HL-60/S4 (cell line): ENCODE measurements around the gene ZBTB7B.

Experiments used
- in situ Hi-C: fragments of 300-500 bp; cut with MboI; formaldehyde crosslinking; loops from 2 replicates; pipeline ENCODE4 v1.14.3; 2022; ENCODE audit warnings: low sequenced_read_pairs

ZBTB7B gene

GRCh38 chr1:155001675-155002463, 733 bp upstream of the ZBTB7B start:
- in situ Hi-C loops = no loop called here

DNA sequence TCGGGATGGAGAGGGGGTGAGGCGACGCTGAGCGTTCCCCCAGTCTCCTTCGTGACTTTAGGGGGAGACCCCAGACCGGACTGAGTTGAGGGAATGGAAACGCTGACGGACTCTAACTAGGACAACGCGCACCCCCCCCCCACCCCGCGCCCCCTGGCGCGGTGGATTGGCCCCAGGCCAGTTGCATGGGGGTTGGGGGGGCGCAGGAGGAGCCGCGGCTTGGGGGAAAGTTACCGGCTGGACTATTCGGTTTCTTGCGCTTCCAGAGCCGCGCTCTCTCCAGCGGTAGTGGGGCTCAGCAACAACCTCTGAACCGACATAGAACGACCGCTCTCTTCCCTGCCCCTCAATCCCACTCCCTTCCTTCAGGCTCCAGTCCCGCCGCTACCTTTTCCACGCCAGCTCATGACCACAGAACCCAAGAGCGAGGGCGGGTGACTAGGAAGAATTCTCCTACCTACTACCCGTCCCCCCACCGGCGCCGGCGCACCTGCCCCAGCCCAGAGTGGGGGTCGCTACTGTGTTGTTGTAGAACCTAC, 694 bp downstream of the ZBTB7B start:
- in situ Hi-C loops = no loop called here

DNA sequence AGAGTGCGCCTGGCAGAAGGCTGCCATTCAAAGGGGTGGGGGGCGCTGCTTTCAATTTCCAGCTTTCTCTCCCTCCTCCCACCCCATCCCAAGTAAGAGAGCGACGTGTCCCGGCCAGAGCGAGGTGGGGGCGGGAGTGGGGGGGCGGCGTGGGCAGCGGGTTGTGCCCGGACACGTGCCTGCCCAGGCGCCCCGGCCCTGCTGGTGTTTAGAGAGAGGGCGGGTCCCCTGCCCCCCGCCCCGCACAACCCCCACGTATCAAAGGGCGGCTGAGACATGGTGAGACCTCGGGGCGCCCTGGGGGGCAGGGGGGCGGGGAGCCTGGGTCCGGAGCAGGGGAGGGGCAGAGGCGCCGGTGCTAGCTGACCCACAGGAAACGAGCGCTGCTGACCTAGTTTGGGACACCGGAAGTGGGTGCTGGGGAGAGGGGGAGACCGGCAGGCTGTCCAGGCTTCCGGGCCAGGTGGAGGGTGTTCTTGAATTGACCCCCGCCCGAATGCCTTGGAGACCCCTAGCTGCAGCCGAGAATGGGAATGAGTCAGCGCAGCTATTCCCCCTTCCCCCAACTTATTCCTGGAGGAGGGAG, 1.3 kb downstream of the ZBTB7B start:
- in situ Hi-C loops = no loop called here

DNA sequence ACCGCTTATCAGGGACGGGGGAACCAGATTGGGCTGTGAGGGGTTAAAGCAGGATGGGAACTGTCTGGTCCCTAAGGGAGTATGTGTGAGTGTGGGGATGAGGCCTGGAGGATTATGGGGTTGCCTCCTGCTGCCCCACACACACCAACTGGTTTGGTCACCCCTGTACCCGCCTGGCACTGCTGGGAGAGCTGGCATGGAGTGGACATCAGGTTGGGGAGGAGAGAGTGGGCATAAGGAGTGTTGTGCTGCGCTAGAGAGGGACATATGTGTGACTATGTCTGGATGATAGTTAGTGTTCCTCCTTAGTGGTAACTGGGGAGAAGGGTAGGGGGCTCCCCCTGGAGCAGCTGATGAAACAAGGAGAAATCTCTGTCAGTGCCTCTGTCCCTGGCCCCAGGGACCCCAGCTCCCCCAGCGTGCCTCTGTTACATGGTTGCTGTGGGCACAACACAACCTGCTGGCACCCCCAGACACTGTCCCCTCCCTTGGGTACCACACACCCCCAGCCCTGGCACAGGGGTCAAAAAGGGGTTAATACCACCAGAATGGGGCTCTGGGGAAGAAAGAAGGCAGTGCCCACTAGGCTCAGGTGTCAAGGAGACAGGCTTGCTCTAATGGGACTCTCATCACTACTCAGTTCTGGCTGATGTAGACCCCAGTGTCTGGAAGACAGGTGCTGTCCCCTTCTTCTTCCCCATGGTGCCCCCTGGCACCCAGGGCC, 1.9 kb downstream of the ZBTB7B start:
- in situ Hi-C loops = no loop called here

DNA sequence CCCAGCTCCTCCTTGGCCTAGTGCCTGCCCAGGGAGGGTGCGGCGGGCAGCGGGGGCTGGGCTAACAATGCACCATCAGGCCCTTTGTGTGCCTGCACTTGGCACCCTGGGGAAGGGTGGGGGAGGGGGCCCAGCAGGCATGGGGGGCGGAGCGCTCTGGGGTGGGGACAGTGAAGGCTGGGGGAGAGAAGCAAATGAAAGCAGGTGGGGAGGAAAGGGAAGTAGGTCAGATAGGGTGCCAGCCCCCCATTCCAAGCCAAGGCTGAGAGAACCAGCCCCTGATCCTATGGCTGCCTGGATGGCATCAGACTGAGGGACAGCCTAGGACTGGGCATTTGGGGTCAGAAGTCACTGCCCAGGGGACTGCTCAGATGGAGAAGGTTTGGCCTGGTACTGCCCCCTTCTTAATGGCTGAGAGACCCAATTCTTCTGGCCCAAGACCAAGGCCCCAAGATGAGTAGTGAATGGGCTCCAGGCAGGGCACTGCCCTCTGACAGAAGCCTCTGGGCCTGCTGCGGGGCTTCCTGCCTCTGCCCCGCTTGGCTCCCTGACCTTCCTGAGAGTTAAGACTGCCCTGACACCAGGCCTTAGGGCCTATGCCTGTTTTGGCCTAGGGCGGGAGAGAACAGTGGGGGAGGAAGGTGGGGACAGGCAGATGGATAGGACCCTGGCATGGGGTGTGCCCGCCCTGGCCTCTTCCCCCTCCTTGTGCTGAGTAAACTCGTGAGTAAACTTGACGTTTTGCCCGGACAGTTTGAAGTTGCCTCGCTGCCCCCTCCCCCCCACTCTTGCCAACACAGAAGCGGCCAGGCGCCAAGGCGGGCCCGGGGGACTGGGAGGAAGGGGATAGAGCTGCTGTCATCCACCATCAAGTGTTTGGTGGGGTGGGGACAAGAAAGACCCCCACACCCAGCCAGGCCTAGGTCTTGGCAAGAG, 2.7 kb downstream of the ZBTB7B start:
- in situ Hi-C loops = no loop called here

DNA sequence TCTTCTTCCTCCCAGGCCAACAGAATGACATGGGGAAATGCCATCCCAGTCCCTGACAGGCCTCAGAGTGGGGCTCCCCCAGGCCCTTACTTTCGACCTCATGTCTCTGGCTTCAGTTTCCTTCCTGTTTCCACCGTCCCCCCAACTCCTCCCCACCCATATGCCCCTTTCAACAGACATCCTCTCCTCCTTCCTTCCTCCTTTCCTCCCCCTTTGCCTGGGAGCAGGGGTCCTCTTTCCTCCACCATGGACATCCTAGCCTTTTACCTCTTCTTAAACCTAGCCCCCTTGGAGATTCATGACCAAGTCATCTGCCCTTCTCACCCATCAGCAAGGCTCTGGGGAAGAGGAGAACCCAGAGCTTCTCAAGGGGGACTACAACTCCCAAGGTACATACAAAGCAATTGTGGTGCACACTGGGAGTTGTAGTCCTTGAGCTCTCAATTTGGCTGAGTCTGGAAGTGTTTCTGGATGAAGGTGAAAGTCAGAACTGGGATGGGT, 4.0 kb downstream of the ZBTB7B start:
- in situ Hi-C loops = no loop called here

DNA sequence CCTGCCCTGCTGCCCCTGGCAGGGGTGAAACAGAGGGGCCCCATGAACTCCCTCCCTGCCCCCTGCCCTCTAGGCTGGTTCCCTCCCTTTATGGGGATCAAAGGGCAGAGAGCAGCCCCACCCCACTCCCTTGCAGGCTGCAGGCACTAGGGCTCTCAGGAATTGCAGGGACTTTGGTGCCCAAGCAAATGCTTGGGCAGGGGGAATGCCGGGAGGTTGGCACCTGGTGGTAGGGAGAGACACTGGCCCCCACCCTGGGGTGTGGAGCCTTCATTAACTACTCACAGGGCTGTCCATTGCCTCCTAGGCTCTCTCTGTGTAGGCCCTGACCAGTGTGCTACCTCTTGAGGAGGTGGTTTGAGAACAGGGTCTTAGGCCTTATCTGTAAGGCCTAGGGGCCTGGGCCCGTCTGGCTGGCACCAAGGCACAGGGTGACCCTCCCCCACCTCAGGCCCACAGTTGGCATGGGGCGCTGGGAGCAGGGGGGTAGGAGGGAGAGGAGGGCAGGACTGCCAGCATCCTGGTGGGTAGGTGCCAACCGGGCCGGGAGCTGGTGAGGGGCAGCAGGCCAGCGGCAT, 4.7 kb downstream of the ZBTB7B start:
- in situ Hi-C loops = no loop called here

- in situ Hi-C loops = no loop called here
Observed at GRCh38 chr1:155008015-155008941, 5.7 kb downstream of the ZBTB7B start.

- in situ Hi-C loops = no loop called here
Observed at GRCh38 chr1:155009221-155009711, 6.7 kb downstream of the ZBTB7B start.

- in situ Hi-C loops = no loop called here
Observed at GRCh38 chr1:155009742-155010141, 7.1 kb downstream of the ZBTB7B start.

DNA sequence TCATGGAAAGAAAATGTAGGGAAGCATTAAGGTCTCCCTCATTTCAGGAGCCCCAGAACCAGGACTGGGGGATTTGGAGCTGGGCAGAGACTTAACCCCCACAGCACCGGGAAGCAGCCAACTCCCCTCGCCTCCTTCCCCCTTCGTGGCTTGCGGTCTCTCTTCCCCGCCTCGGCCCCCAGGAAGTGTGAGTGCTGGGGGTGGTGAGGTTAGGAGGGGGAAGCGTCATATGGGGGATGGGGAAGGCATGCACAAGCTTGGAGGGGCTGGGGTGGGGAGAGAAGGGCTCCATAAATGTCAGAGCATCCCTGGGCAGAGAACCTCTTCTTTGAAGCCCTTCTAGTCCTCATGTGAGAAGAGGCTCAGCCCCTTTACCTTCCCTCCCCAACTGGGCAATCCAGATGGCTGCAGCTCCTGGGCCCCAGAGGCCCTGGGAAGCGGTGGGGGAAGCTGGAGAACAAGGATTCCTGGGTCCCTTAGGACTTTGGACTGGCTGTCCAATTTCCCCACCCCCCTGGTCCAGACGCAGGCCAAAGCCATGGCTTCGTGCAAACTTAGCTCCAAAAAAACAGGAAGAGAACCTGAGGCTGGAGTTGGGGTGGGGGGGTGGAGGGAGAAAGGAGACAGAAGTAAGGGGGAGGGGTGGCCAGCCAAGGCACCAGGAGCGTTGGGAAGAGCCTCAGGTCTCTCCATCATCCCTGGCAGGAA, 7.8 kb downstream of the ZBTB7B start:
- in situ Hi-C loops = no loop called here

- in situ Hi-C loops = no loop called here
Observed at GRCh38 chr1:155011004-155011416, 8.4 kb downstream of the ZBTB7B start.

- in situ Hi-C loops = no loop called here
Observed at GRCh38 chr1:155011437-155012025, 8.9 kb downstream of the ZBTB7B start.

DNA sequence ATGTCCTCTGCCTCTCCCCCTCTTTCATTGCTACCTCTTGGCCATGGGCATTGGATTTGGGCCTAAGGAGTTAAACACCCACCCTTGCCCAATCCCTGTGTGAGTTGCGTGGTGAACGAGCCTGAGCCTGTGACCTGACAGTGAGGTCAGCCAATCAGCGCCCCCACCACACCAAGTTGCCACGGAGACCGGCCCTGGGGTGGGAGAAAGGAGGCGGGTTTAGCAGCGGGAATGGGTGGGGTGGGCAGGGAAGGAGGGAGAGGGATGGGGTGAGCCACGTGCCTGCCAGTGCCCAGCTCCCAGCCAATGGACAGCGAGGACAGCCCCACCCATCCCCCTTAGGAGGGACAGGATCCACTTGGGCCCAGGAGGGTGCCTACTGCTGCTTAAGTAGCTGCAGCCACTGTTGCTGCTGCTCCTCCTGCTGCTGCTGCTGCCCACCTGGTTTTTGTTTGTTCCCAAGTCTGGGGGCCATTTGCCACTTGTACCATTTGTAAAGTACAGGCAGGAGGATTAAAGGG, 9.5 kb downstream of the ZBTB7B start:
- in situ Hi-C loops = no loop called here

DNA sequence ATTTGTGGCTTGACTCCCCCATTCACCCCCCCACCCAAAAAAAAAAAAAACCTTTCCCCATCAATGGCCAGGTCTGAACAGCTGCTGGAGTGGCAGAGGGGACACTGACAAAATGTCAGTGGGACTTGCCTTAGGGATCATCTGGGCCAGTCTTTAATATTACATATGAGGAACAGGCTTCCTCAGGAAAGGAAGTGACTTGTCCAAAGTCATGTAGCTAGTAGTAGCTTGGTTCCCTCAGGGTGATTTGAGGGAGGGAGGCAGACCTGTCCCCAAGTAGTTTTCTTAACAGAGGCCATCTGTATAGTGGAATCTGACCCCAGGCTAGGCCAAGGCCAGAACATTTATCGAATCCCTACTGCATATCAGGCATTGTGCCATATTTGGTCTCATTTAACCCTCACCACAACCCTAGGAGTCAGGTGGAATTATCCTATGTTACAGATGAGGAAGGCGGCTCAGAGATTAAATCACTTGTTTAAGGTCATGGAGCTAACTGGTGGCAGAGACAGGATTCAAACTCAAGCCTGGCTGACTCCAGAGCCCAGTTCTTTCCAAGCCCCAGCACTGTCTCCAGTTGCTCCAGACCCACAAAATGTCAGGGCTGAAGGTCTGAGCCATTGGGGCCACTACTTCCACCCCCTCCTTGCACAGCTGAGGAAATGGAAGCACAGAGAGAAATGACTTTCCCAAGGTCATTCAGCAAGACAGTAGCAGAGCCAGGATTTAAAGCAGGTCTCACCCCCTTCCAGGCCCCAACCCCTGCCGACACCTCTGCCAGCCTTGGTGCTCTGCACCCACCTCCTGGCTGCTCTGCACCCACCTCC, 10.4 kb downstream of the ZBTB7B start:
- in situ Hi-C loops = no loop called here

- in situ Hi-C loops = no loop called here
Observed at GRCh38 chr1:155013632-155014031, 11.0 kb downstream of the ZBTB7B start.
